ENCODE results near the gene INTS13.

GRCh38 chr12:26872625-26873024 is 65.2 kb downstream of the INTS13 start:
- TF ChIP-seq POLR2AphosphoS5 (IDR thresholded peaks at IDR 0.05) (no peak), POLR2A (IDR thresholded peaks at IDR 0.05) (no peak)

Data from sigmoid colon (tissue), 4 donors.